Natural killer cell (primary cell): ENCODE measurements around the gene RIOK1. TPM values are rescaled to one million over a fixed set of nuclear protein-coding genes. Genes with fewer than 3 reads are reported as not detected.

Experiments
- ATAC-seq, 3 donors: fragments of 150-1000 bp in 2 of 3; fragments of 200-7000 bp in 1 of 3; cut with Tn5 transposase; 1 replicate in 1 of 3; 2 replicates in 2 of 3; pipeline ENCODE4 v1.10.0; 2021; ENCODE audit warnings: mild to moderate bottlenecking in 2 of 3, moderate library complexity in 2 of 3
- DNase-seq, 2 donors: peaks; one replicate each; pipeline versions ENCODE4 v3.0.0 to v3.0.0-alpha.2; 2013 to 2021; ENCODE audit warnings: mixed read lengths in 1 of 2
- H3K27ac ChIP-seq: one replicate; pipeline ENCODE4 v1.5.1; 2013; ENCODE audit warnings: mild to moderate bottlenecking, low read length
- H3K27me3 ChIP-seq: one replicate; pipeline ENCODE4 v1.6.1; 2013; ENCODE audit warnings: low read length; ENCODE audit not compliant: control insufficient read depth, insufficient read depth
- H3K36me3 ChIP-seq: one replicate; pipeline ENCODE4 v1.6.1; 2013; ENCODE audit warnings: low read length; ENCODE audit not compliant: control insufficient read depth, insufficient read depth
- H3K4me1 ChIP-seq: one replicate; pipeline ENCODE4 v1.6.1; 2013; ENCODE audit warnings: low read length; ENCODE audit not compliant: control insufficient read depth, insufficient read depth
- H3K4me3 ChIP-seq: one replicate; pipeline ENCODE4 v1.5.1; 2013; ENCODE audit warnings: low read length
- H3K9me3 ChIP-seq: one replicate; pipeline ENCODE4 v1.6.1; 2013; ENCODE audit warnings: low read length; ENCODE audit not compliant: control insufficient read depth, insufficient read depth
- H3K27ac Mint-ChIP-seq, 2 donors: one replicate each; pipeline ENCODE4 v1.8.0; 2022; ENCODE audit warnings: mild to moderate bottlenecking in 2 of 2, mixed read lengths in 2 of 2, moderate library complexity in 1 of 2
- H3K27me3 Mint-ChIP-seq, 2 donors: one replicate each; pipeline ENCODE4 v1.8.0; 2022; ENCODE audit warnings: low read depth in 2 of 2, mixed read lengths in 2 of 2
- H3K36me3 Mint-ChIP-seq: one replicate; pipeline ENCODE4 v1.8.0; 2022; ENCODE audit warnings: mixed read lengths
- H3K4me1 Mint-ChIP-seq, 2 donors: one replicate each; pipeline ENCODE4 v1.8.0; 2022; ENCODE audit warnings: mixed read lengths in 2 of 2
- H3K4me3 Mint-ChIP-seq: one replicate; pipeline ENCODE4 v1.8.0; 2022; ENCODE audit warnings: mild to moderate bottlenecking, moderate library complexity, mixed read lengths
- H3K9me3 Mint-ChIP-seq, 2 donors: one replicate each; pipeline ENCODE4 v1.8.0; 2022; ENCODE audit warnings: mixed read lengths in 2 of 2
- CTCF ChIP-seq: fragments of 200-600 bp; IDR thresholded peaks from one replicate; pipeline ENCODE4 v1.8.0; 2022; ENCODE audit warnings: antibody characterized with exemption
- WGBS: methylation state at CpG from one replicate; pipeline ENCODE4 v1.1.7; 2013; ENCODE audit warnings: missing lambda C conversion rate; ENCODE audit not compliant: insufficient coverage; 5-methylcytosine and 5-hydroxymethylcytosine counted together
- intact Hi-C: fragments of 100-400 bp; cut with micrococcal nuclease; formaldehyde crosslinking; loops from one replicate; pipeline ENCODE4 v1.14.2; 2022
- total RNA-seq, 4 donors: library from RNA; stranded (reverse); fragments of 120-200 nt in 1 of 4; gene quantifications; one replicate each; pipeline versions ENCODE4 v1.2.3 to v1.2.4, GENCODE V29; 2013 to 2022

The RIOK1 gene
- total RNA-seq, 3 donors from 2014 or later (not counting 1 experiment from before 2014, with no cell fraction given): 36.8 to 48.4 (median 38.2) TPM

GRCh38 chr6:7433121-7433617 is 43.6 kb downstream of the RIOK1 start:
- H3K4me3 ChIP-seq: no peak overlapping the region
- Mint-ChIP-seq H3K9me3 (no peaks in the 10 kb centered on the region), H3K27ac (no peak overlapping the region), H3K4me3 (no peak overlapping the region), H3K4me1 (no peaks in the 10 kb centered on the region), H3K27me3 (peaks cover 0 to 24% of the 10 kb centered on the region in 2 donors), H3K36me3 (no peaks in the 10 kb centered on the region)
- DNase-seq (no peak), ATAC-seq (no peak)
- no peaks in the 10 kb centered on the region for H3K9me3 ChIP-seq
- H3K36me3 ChIP-seq: no peaks in the 10 kb centered on the region
- WGBS: 92% methylated on average over 5 of the region's 5 CpGs
- H3K27me3 ChIP-seq: no peaks in the 10 kb centered on the region
- H3K27ac ChIP-seq: no peak overlapping the region
- TF ChIP-seq CTCF: no peak
- intact Hi-C loops: no loop called here
- H3K4me1 ChIP-seq: no peaks in the 10 kb centered on the region

DNA sequence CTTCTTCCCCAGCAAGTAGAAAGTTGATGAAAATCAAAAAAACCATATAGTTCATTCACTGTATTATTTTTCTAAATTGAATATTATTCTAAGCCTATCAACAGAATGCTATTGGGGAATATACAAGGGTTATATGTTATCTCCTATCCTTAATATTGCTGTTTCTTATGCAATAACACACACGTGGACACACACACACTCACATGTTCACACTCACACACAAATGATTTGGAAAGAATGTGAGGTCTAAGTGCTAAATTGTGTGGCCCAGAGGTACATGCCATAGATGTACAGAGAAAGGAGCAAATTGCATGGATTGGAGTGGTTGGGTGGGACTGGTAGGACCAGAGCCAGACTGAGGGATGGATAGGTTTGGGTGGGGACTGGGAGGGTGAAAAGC is 45.1 kb downstream of the RIOK1 start:
- intact Hi-C loops: no loop called here
- H3K27ac ChIP-seq: no peak overlapping the region
- H3K4me3 Mint-ChIP-seq: no peak overlapping the region
- H3K4me1 Mint-ChIP-seq: peaks cover 7 to 8% of the 10 kb centered on the region in 2 donors
- no peak for TF ChIP-seq CTCF
- DNase-seq (no peak), ATAC-seq (no peak)
- H3K27me3 Mint-ChIP-seq: peaks cover 0 to 24% of the 10 kb centered on the region in 2 donors
- H3K27me3 ChIP-seq: no peaks in the 10 kb centered on the region
- no peak overlapping the region for H3K4me3 ChIP-seq
- H3K9me3 ChIP-seq: no peaks in the 10 kb centered on the region
- H3K36me3 ChIP-seq: no peaks in the 10 kb centered on the region
- WGBS: no CpG with 5 or more reads among the region's 1 CpG
- H3K36me3 Mint-ChIP-seq: no peaks in the 10 kb centered on the region
- no peaks in the 10 kb centered on the region for H3K4me1 ChIP-seq
- H3K9me3 Mint-ChIP-seq: no peaks in the 10 kb centered on the region
- H3K27ac Mint-ChIP-seq: no peak overlapping the region

GRCh38 chr6:7438011-7438410 is 48.4 kb downstream of the RIOK1 start:
- H3K36me3 ChIP-seq: no peaks in the 10 kb centered on the region
- Mint-ChIP-seq H3K27me3 (peaks cover 0 to 1% of the 10 kb centered on the region in 2 donors), H3K4me3 (no peak overlapping the region), H3K36me3 (no peaks in the 10 kb centered on the region), H3K4me1 (peaks cover 9 to 11% of the 10 kb centered on the region in 2 donors), H3K9me3 (no peaks in the 10 kb centered on the region), H3K27ac (no peak overlapping the region)
- no peaks in the 10 kb centered on the region for H3K27me3 ChIP-seq
- intact Hi-C loops: no loop called here
- no peak overlapping the region for H3K27ac ChIP-seq
- no CpG with 5 or more reads among the region's 3 CpGs for WGBS
- ATAC-seq (no peak), DNase-seq (no peak)
- no peak for TF ChIP-seq CTCF
- no peak overlapping the region for H3K4me3 ChIP-seq
- no peaks in the 10 kb centered on the region for H3K4me1 ChIP-seq
- no peaks in the 10 kb centered on the region for H3K9me3 ChIP-seq

DNA sequence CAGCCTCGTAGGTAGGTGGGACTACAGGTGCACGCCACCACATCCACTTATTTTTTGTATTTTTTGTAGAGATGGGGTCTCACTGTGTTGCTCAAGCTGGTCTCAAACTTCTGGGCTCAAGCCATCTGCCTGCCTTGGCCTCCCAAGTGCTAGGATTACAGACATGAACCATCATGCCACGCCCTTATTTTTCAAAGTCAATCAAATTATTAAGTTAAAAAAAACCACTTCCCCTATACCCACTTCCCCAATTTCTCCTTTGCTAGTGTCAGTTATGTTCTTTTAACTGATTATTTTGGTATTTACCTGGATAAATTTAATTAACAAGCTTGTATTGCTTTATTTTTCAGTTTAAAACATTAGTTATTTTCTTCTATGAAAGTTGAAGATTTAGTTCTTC is 49.6 kb downstream of the RIOK1 start:
- TF ChIP-seq CTCF: no peak
- H3K36me3 Mint-ChIP-seq: no peaks in the 10 kb centered on the region
- Histone ChIP-seq H3K4me1 (no peaks in the 10 kb centered on the region), H3K27me3 (no peaks in the 10 kb centered on the region), H3K9me3 (no peaks in the 10 kb centered on the region), H3K36me3 (no peaks in the 10 kb centered on the region), H3K4me3 (no peak overlapping the region), H3K27ac (no peak overlapping the region)
- peaks cover 9 to 11% of the 10 kb centered on the region in 2 donors for H3K4me1 Mint-ChIP-seq
- no peak for DNase-seq
- H3K27ac Mint-ChIP-seq: peak overlapping the region in 1 of 2 donors; percentile 27
- intact Hi-C loops: no loop called here
- H3K27me3 Mint-ChIP-seq: no peaks in the 10 kb centered on the region
- WGBS: 25% methylated on average over 1 of the region's 3 CpGs
- no peaks in the 10 kb centered on the region for H3K9me3 Mint-ChIP-seq
- ATAC-seq: no peak
- H3K4me3 Mint-ChIP-seq: peak overlapping the region; percentile 38
